Psoas muscle (tissue), 8 donors: ENCODE measurements around the gene NGB. TPM values are rescaled to one million over a fixed set of nuclear protein-coding genes. Genes with fewer than 3 reads are reported as not detected.
"Not testable (repeated sequence)": the region's sequence is repeated elsewhere in the genome, so short reads cannot be mapped to it uniquely, and the experiment has no call there.

Experiments used
- ATAC-seq, 4 donors: fragments of 200-7000 bp; cut with Tn5 transposase; one replicate each; pipeline ENCODE4 v1.9.1; 2020; ENCODE audit warnings: moderate library complexity in 3 of 4, mild to moderate bottlenecking in 2 of 4
- DNase-seq, 2 donors: peaks; one replicate each; pipeline ENCODE4 v3.0.0-alpha.2; 2020
- H3K27ac ChIP-seq: fragments of 200-600 bp; one replicate; pipeline ENCODE4 v1.8.0; 2022
- H3K27me3 ChIP-seq, 3 donors: fragments of 200-600 bp in 1 of 3; one replicate each; pipeline versions ENCODE4 v1.6.1 to v1.8.0; 2013 to 2022; ENCODE audit warnings: low read length in 2 of 3, mild to moderate bottlenecking in 2 of 3, moderate library complexity in 1 of 3; ENCODE audit not compliant: insufficient read depth in 3 of 3
- H3K36me3 ChIP-seq, 2 donors: fragments of 200-600 bp in 1 of 2; one replicate each; pipeline versions ENCODE4 v1.6.1 to v1.8.0; 2013 to 2022; ENCODE audit warnings: low read depth in 1 of 2, mild to moderate bottlenecking in 1 of 2, moderate library complexity in 1 of 2; ENCODE audit not compliant: insufficient read depth in 1 of 2
- H3K4me1 ChIP-seq: fragments of 200-600 bp; one replicate; pipeline ENCODE4 v1.8.0; 2022
- H3K4me3 ChIP-seq: fragments of 200-600 bp; one replicate; pipeline ENCODE4 v1.8.0; 2022; ENCODE audit warnings: mild to moderate bottlenecking
- H3K9me3 ChIP-seq: fragments of 200-600 bp; one replicate; pipeline ENCODE4 v1.8.0; 2022
- WGBS, 3 donors: extraction: QIAGEN DNeasy Blood & Tissue Kit; methylation state at CpG; one replicate each; pipeline versions ENCODE4 v1.1.6 to v1.1.7; 2013; 5-methylcytosine and 5-hydroxymethylcytosine counted together
- intact Hi-C, 2 donors: fragments of 100-400 bp; cut with DNase I; formaldehyde crosslinking; loops; one replicate each; pipeline versions ENCODE4 v1.11.0 to v1.14.2; 2022
- long read RNA-seq, 2 donors: library from polyadenylated mRNA; unstranded; transcript quantifications; one replicate each; pipeline ENCODE4 v2.0.0, GENCODE V29; 2021
- polyA plus RNA-seq, 3 donors: library from polyadenylated mRNA; stranded (reverse); fragments of 200-250 nt; gene quantifications; one replicate each; pipeline ENCODE4 v1.2.3, GENCODE V29; 2013
- total RNA-seq, 4 donors: library from RNA; stranded (reverse); fragmentation: NEBNext Ultra II Directional in 2 of 4; extraction: Animal tissue kit (Norgen Biotek cat#: 25700) in 2 of 4; gene quantifications; one replicate each; pipeline versions ENCODE4 v1.2.1 to v1.2.4, GENCODE V29; 2021 to 2023
- TF ChIP-seq, protein P1 (sequence below): fragments of 200-600 bp; IDR thresholded peaks from one replicate; pipeline ENCODE4 v1.8.0; 2022; ENCODE audit warnings: antibody characterized with exemption
- donor health status: healthy with polysubstance abuse.
- donor health status: DM: no; HTN: no; CAD: no; lungs with moderate emphysema.
- donor health status: Bipolar disorder and iron deficiency.
- donor health status: healthy.
- donor health status: DM: yes; HTN: yes; CAD: no.
- donor health status: DM: no; HTN: no; CAD: no.
- donor health status: DM: no; HTN: no; CAD: no.
- donor health status: DM: yes; HTN: yes; CAD: no.

Gene NGB, protein sequence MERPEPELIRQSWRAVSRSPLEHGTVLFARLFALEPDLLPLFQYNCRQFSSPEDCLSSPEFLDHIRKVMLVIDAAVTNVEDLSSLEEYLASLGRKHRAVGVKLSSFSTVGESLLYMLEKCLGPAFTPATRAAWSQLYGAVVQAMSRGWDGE
- total RNA-seq (not detected), polyA plus RNA-seq (under 1 TPM in 1 of 3 donors, not detected in 2; 0.01 TPM)
- long read RNA-seq, donor 1, result 0 reads
- long read RNA-seq, donor 2, result 0 reads

GRCh38 chr14:77271113-77271710, at the start of gene NGB:
TSS of gene NGB (minus strand) at chr14:77271206. CDS start at chr14:77270937, 269 bp downstream.
- no peak for ATAC-seq
- Histone ChIP-seq H3K27ac (no peak within 1 kb of the TSS), H3K9me3 (no peaks in the 10 kb centered on the region), H3K27me3 (peaks cover 0 to 46% (median 20%) of the 10 kb centered on the region in 3 donors), H3K36me3 (peaks cover 0 to 2% of the 10 kb centered on the region in 2 donors), H3K4me3 (peak within 1 kb of the TSS; percentile 11), H3K4me1 (peaks cover 6% of the 10 kb centered on the region)
- TF ChIP-seq, protein P1, sequence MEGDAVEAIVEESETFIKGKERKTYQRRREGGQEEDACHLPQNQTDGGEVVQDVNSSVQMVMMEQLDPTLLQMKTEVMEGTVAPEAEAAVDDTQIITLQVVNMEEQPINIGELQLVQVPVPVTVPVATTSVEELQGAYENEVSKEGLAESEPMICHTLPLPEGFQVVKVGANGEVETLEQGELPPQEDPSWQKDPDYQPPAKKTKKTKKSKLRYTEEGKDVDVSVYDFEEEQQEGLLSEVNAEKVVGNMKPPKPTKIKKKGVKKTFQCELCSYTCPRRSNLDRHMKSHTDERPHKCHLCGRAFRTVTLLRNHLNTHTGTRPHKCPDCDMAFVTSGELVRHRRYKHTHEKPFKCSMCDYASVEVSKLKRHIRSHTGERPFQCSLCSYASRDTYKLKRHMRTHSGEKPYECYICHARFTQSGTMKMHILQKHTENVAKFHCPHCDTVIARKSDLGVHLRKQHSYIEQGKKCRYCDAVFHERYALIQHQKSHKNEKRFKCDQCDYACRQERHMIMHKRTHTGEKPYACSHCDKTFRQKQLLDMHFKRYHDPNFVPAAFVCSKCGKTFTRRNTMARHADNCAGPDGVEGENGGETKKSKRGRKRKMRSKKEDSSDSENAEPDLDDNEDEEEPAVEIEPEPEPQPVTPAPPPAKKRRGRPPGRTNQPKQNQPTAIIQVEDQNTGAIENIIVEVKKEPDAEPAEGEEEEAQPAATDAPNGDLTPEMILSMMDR, result no peak
- no peak for DNase-seq
- WGBS, 3 donors, result 14 to 33% (median 21%) methylated on average over 20 to 38 of the region's 38 CpGs
- intact Hi-C loops, result no loop called here

DNA sequence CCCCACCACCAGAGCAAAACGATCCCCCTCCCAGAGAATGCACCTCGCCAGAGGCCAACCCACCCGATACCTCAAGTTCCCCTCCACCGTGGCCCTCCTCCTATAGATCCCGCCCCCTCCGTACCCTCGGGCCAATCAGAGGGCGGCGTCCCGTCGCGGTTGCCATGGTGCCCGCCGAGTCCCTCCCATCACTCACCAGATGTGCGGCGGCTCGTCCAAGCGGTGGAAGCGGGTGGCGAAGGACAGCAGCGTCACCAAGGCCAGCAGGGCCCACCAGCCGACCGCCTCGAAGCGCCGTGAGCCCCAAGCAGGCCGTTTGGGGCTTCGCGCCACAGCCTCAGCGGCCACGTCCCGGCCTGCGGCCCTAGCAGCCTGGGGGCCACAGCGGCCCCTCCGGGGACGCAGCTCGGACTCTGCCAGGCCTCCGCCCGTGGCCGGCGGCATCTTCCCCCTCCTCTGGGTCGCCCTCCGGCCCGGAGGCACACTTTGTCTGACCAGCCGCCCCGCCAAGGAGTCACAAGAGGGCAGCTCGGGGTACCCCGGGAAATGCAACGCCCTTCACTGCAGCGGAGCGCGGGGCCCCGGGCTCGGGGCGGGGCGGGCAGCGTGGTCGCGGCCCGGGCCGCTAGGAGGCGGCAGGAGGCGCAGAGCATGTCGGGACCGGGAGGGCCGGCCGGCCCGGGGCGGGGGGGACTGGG, 49.4 kb upstream of the NGB start, which contains the start of gene POMT2:
Gene POMT2, minus strand, starts transcription at position 646 of the 698 bp plus-strand sequence. Its CDS starts 202 bp downstream, at position 444.
- peak within 1 kb of the TSS; percentile 97 for H3K4me3 ChIP-seq
- intact Hi-C loops, result loop anchor here (5.0 to 10.0 kb wide), 2 partner anchors 134 to 137 kb away; partner anchors contain the start of genes AHSA1 (in 2 of the 2) and VIPAS39 (in 2 of the 2)
- 1% methylated on average over 47 to 69 of the region's 69 CpGs for WGBS, 3 donors

DNA sequence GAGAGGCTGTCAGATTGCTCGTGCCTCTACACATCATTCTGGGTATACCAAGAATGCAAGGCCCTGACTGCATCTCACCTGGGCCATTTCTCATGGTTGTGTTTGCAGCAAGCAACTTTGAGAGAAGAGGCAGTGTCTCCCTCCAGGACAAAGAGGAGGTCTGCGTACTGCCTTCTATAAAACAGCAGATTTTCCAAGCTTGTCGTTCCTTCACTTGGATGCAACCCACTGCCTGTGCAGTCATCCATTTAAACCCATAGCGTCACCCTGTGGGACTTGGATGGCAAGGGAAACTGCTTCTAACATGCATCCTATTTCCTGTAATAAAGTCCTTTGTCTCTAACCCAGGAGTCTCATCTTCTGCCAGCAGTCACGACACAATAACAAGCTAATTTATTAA, 48.4 kb upstream of the NGB start:
- H3K36me3 ChIP-seq, result peaks cover 0 to 2% of the 10 kb centered on the region in 2 donors
- H3K27me3 ChIP-seq, result no peaks in the 10 kb centered on the region
- no peak for DNase-seq
- no peaks in the 10 kb centered on the region for H3K9me3 ChIP-seq
- intact Hi-C loops, result loop anchor here (10.0 kb wide), 2 partner anchors 165 to 445 kb away; no protein-coding TSS in a partner anchor
- H3K27ac ChIP-seq, result peak overlapping the region; percentile 98
- ATAC-seq, result no peak
- H3K4me1 ChIP-seq, result peaks cover 61% of the 10 kb centered on the region
- peak overlapping the region; percentile 97 for H3K4me3 ChIP-seq
- TF ChIP-seq, protein P1, result no peak
- 28 to 44% (median 30%) methylated on average over 5 of the region's 5 CpGs for WGBS, 3 donors

More for the DNA sequence above, 49.4 kb upstream of the NGB start, which contains the start of gene POMT2:
- peak; percentile 94 to 96 for DNase-seq
- H3K4me1 ChIP-seq, result peaks cover 51% of the 10 kb centered on the region
- no peaks in the 10 kb centered on the region for H3K27me3 ChIP-seq
- H3K9me3 ChIP-seq, result no peaks in the 10 kb centered on the region
- TF ChIP-seq, protein P1, result peak; percentile 42
- H3K27ac ChIP-seq, result peak within 1 kb of the TSS; percentile 98
- ATAC-seq, result peak; percentile 78 to 79 (median 78)
- peaks cover 0 to 2% of the 10 kb centered on the region in 2 donors for H3K36me3 ChIP-seq

DNA sequence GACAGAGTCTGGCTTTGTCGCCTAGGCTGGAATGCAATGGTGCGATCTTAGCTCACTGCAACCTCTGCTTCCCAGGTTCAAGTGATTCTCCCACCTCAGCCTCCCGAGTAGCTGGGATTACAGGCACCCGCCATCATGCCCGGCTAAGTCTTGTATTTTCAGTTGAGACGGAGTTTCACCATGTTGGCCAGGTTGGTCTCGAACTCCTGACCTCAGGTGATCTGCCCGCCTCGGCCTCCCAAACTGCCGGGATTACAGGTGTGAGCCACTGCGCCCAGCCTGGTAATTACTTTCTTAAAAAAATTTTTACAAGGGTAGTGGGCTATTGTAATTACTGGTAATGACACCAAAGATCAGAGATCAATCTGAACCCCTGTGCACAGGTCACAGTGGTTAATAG, 47.8 kb upstream of the NGB start:
- intact Hi-C loops, result loop anchor here (10.0 kb wide), 2 partner anchors 164 to 444 kb away; no protein-coding TSS in a partner anchor
- H3K4me3 ChIP-seq, H3K27me3 ChIP-seq, ATAC-seq, H3K9me3 ChIP-seq, DNase-seq, H3K36me3 ChIP-seq: not testable (repeated sequence)
- peaks cover 68% of the 10 kb centered on the region for H3K4me1 ChIP-seq
- WGBS, 3 donors, result 88 to 92% (median 90%) methylated on average over 11 of the region's 11 CpGs
- H3K27ac ChIP-seq, result peak overlapping the region; percentile 12
